Activated effector memory CD4-positive, alpha-beta T cell treated with Interleukin-2 at 50 U/mL for 16 hours (primary cell): ENCODE measurements around the gene VEGFB.

Experiments
- DNase-seq: peaks from one replicate; pipeline ENCODE4 v3.0.0-alpha.2; 2020

The VEGFB gene

GRCh38 chr11:64284962-64285884 lies 50.8 kb downstream of the VEGFB start, which contains the start of gene GPR137:
Gene GPR137, plus strand, starts transcription at chr11:64285848. Its CDS starts 677 bp downstream, at chr11:64286525.
- DNase-seq: peak; percentile 90

GRCh38 chr11:64285885-64286800 lies 51.8 kb downstream of the VEGFB start:
- DNase-seq: no peak

GRCh38 chr11:64286801-64287159 lies 52.4 kb downstream of the VEGFB start:
- DNase-seq: no peak

GRCh38 chr11:64287676-64288352 lies 53.4 kb downstream of the VEGFB start:
- no peak for DNase-seq

- DNase-seq: no peak
Observed at GRCh38 chr11:64288353-64288750, 54.0 kb downstream of the VEGFB start.
